Upper lobe of left lung (tissue), 6 donors: ENCODE data around the gene DYRK2. TPM values are rescaled to one million over a fixed set of nuclear protein-coding genes. Genes with fewer than 3 reads are reported as not detected.

ENCODE experiments used
- ATAC-seq, 2 donors: fragments of 200-7000 bp; cut with Tn5 transposase; one replicate each; pipeline ENCODE4 v1.9.1; 2022; ENCODE audit warnings: mild to moderate bottlenecking in 2 of 2, moderate library complexity in 2 of 2; ENCODE audit not compliant: low FRiP score in 2 of 2
- DNase-seq, 2 donors: peaks; one replicate each; pipeline ENCODE4 v3.0.0-alpha.2; 2019 to 2020
- H3K27ac ChIP-seq, 4 donors: fragments of 200-600 bp; sonication (generic); one replicate each; pipeline ENCODE4 v1.5.1; 2016 to 2019
- H3K27me3 ChIP-seq, 4 donors: fragments of 200-600 bp; sonication (generic); one replicate each; pipeline ENCODE4 v1.5.1; 2017 to 2019
- H3K36me3 ChIP-seq, 4 donors: fragments of 200-600 bp; sonication (generic); one replicate each; pipeline ENCODE4 v1.5.1; 2016 to 2019
- H3K4me1 ChIP-seq, 4 donors: fragments of 200-600 bp; sonication (generic); one replicate each; pipeline ENCODE4 v1.5.1; 2018 to 2019
- H3K4me3 ChIP-seq, 4 donors: fragments of 200-600 bp; sonication (generic); one replicate each; pipeline ENCODE4 v1.5.1; 2017 to 2019; ENCODE audit warnings: mild to moderate bottlenecking in 2 of 4, moderate library complexity in 1 of 4
- H3K9me3 ChIP-seq, 4 donors: fragments of 200-600 bp; sonication (generic); one replicate each; pipeline ENCODE4 v1.5.1; 2018 to 2019
- CTCF ChIP-seq, 6 experiments: fragments of 450-650 bp in 4 of 6; fragments of 200-600 bp in 2 of 6; sonication (generic) in 2 of 6; IDR thresholded peaks; one replicate each; pipeline ENCODE4 v1.5.1; 2016 to 2019; ENCODE audit warnings: antibody characterized with exemption in 6 of 6
- EP300 ChIP-seq, 4 donors: sonication (generic); formaldehyde crosslinking; IDR thresholded peaks; one replicate each; pipeline ENCODE4 v1.5.1; 2017; ENCODE audit warnings: antibody characterized with exemption in 4 of 4, control low read depth in 2 of 4
- POLR2A ChIP-seq, 4 donors: fragments of 450-650 bp; IDR thresholded peaks; one replicate each; pipeline ENCODE4 v1.5.1; 2016 to 2017; ENCODE audit warnings: antibody characterized with exemption in 4 of 4, mild to moderate bottlenecking in 2 of 4
- POLR2AphosphoS5 ChIP-seq, 2 donors: sonication (generic); formaldehyde crosslinking; IDR thresholded peaks; one replicate each; pipeline ENCODE4 v1.5.1; 2017; ENCODE audit warnings: antibody characterized with exemption in 2 of 2
- WGBS, 2 donors: methylation state at CpG; one replicate each; pipeline ENCODE4 v1.1.5; 2017 to 2018; 5-methylcytosine and 5-hydroxymethylcytosine counted together
- total RNA-seq, 6 donors: library from RNA; depleted of rRNA in 4 of 6; stranded (reverse); fragments of >200 nt in 4 of 6; gene quantifications; one replicate each; pipeline versions ENCODE4 v1.1.0 to v1.2.1, GENCODE V29; 2016 to 2021
- donor health status: DM: no; HTN: no; CAD: no; lungs with moderate emphysema.
- donor health status: DM: no; HTN: yes; CAD: no; lungs with severe emphysema.

DYRK2 gene
- total RNA-seq, 6 donors from 2014 or later = 11.3 to 54.5 (median 17.9) TPM

DNA sequence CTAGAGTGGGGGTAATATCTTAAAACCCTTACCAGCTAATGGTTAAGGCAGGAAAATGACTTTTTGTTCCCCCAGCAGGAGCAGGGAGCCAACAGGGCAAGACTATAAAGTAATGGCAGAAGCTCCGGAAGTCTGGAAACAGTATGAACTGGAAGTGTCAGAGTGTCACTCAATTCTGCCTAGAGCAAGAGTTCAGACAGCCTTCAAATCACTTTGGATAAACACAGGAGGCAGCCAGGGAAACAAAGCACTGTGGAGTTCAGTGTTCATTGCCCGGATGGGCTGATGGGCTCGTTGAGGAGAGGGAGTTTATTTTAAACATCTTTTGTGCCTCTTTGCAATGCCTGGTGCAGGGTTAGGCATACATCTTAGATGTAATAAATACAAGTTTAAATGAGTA, 16.5 kb upstream of the DYRK2 start:
- DNase-seq = no peak

DNA sequence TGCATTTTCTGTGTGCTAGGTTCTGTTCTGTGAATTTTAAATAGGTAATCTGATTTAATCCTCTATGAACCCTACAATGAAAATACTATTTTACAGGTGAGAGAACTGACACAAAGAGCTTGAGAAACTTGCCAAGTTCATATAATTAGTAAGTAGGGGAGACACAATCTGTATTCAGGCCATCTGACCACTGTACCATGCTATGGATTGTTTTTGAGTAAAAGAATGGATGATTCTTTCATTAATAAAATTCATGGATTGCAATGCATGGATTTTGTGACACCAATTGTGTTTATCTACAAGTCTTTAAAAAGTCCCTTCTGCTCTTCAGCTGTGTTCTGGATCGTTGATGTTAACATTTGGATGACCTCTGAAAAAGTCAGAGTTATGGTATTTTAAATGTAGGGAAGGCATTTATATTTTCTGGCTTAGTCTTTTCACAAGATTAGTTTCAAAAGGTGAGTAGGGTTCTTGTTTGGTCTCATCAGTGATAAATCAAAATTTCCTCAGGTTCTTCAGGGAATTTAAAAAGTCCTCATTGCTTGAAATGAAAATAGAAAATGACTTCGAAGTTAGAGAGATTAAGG, 15.4 kb upstream of the DYRK2 start:
- WGBS, 2 donors = 94% methylated on average over 2 of the region's 2 CpGs
- no peak for ATAC-seq
- no peak for DNase-seq

More for the DNA sequence above, 16.5 kb upstream of the DYRK2 start:
- Histone ChIP-seq H3K36me3 (no peaks in the 10 kb centered on the region), H3K4me1 (peaks cover 3 to 16% (median 7%) of the 10 kb centered on the region in 4 donors), H3K9me3 (no peaks in the 10 kb centered on the region), H3K4me3 (no peak overlapping the region), H3K27me3 (no peaks in the 10 kb centered on the region), H3K27ac (no peak overlapping the region)
- ATAC-seq = no peak
- no peak for TF ChIP-seq CTCF (IDR thresholded peaks at IDR 0.05)
- no peak for TF ChIP-seq POLR2A (IDR thresholded peaks at IDR 0.05)
- TF ChIP-seq EP300 (IDR thresholded peaks at IDR 0.05) = no peak
- no peak for TF ChIP-seq POLR2AphosphoS5 (IDR thresholded peaks at IDR 0.05)
- 38 to 58% methylated on average over 3 of the region's 3 CpGs for WGBS, 2 donors

DNA sequence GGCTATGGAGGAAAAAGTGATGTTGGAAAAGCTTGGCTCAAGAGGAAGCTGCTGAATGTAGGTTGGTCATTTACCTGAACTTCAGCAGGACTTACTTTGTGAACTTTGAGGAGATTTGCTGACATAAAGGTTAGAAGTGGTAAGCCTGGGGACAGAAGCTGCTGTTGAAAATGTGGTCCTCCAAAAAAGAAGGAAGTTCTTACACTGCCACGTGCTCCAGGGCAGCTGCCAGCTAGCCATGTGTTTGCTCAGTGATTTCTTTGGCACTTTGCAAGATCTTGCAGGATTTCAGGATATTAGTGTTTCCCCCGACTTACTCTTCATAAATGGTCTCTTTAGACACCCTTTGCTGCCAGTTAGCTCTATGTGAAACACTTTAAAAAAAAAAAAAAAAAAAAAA, 14.8 kb upstream of the DYRK2 start:
- H3K4me3 ChIP-seq = no peak overlapping the region
- DNase-seq (peak in 1 of 2 donors; percentile 44), ATAC-seq (peak in 1 of 2 donors; percentile 64)
- H3K9me3 ChIP-seq = no peaks in the 10 kb centered on the region
- no peaks in the 10 kb centered on the region for H3K27me3 ChIP-seq
- no peak overlapping the region for H3K27ac ChIP-seq
- no peaks in the 10 kb centered on the region for H3K36me3 ChIP-seq
- H3K4me1 ChIP-seq = peaks cover 3 to 16% (median 7%) of the 10 kb centered on the region in 4 donors
- TF ChIP-seq EP300 (IDR thresholded peaks at IDR 0.05) = no peak
- TF ChIP-seq POLR2AphosphoS5 (IDR thresholded peaks at IDR 0.05) = no peak
- no peak for TF ChIP-seq POLR2A (IDR thresholded peaks at IDR 0.05)
- no peak for TF ChIP-seq CTCF (IDR thresholded peaks at IDR 0.05)
- 23 to 36% methylated on average over 2 of the region's 2 CpGs for WGBS, 2 donors

More for the DNA sequence above, 15.4 kb upstream of the DYRK2 start:
- no peak for TF ChIP-seq CTCF (IDR thresholded peaks at IDR 0.05)
- no peak for TF ChIP-seq POLR2A (IDR thresholded peaks at IDR 0.05)
- TF ChIP-seq POLR2AphosphoS5 (IDR thresholded peaks at IDR 0.05) = no peak
- no peak for TF ChIP-seq EP300 (IDR thresholded peaks at IDR 0.05)
- no peak overlapping the region for H3K27ac ChIP-seq
- no peaks in the 10 kb centered on the region for H3K9me3 ChIP-seq
- H3K27me3 ChIP-seq = no peaks in the 10 kb centered on the region
- no peaks in the 10 kb centered on the region for H3K36me3 ChIP-seq
- peaks cover 3 to 16% (median 7%) of the 10 kb centered on the region in 4 donors for H3K4me1 ChIP-seq
- H3K4me3 ChIP-seq = no peak overlapping the region

DNA sequence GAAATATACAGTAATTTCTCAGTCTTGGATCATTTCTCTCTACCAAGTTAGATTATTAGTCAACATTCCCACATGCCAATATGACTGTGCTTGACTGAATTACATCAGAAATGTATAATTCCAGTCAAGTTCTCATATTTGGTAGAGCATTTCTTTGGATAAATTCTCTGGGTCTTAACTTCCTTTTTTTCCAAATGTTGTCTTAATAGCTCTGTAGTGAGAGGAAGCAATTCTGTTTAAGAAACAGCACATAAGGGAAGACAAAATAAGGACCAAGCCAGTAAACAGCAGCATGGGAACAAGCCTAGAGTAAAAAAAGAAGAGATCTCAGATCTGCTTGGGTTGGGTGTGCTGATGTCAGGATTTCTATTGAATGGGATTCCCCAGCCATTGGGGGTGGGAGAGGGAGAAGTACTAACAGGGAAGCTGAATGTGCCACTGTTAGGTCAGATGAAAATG, 14.2 kb upstream of the DYRK2 start:
- no peak overlapping the region for H3K27ac ChIP-seq
- H3K4me3 ChIP-seq = no peak overlapping the region
- DNase-seq (no peak), ATAC-seq (peak in 1 of 2 donors; percentile 58)
- no peaks in the 10 kb centered on the region for H3K27me3 ChIP-seq
- TF ChIP-seq POLR2AphosphoS5 (IDR thresholded peaks at IDR 0.05) = no peak
- TF ChIP-seq EP300 (IDR thresholded peaks at IDR 0.05) = no peak
- no peak for TF ChIP-seq POLR2A (IDR thresholded peaks at IDR 0.05)
- TF ChIP-seq CTCF (IDR thresholded peaks at IDR 0.05) = no peak
- peaks cover 3 to 16% (median 7%) of the 10 kb centered on the region in 4 donors for H3K4me1 ChIP-seq
- H3K36me3 ChIP-seq = no peaks in the 10 kb centered on the region
- H3K9me3 ChIP-seq = no peaks in the 10 kb centered on the region

DNA sequence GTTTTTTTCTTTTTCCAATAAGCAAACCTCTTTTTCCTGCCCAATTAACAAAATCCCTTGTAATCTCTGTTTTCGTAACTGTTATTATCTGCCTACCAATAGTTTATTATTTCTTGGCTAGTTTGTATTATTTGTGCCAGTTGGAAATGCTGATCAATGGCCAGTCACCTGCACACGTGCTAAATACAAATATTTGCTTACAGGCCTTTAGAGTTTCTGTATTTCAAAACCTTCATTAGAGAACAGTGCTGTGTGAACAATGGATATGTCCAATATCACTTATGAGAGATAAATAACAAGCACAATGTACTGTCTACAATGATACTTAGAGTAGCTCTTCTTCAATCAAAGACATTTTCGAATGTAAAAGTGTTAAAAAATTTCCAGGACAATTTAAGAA, 10.8 kb upstream of the DYRK2 start:
- WGBS, 2 donors = 73 to 78% methylated on average over 3 of the region's 3 CpGs
- H3K27me3 ChIP-seq = no peaks in the 10 kb centered on the region
- ATAC-seq = no peak
- no peak for DNase-seq
- TF ChIP-seq POLR2AphosphoS5 (IDR thresholded peaks at IDR 0.05) = no peak
- TF ChIP-seq EP300 (IDR thresholded peaks at IDR 0.05) = no peak
- no peak for TF ChIP-seq POLR2A (IDR thresholded peaks at IDR 0.05)
- no peak for TF ChIP-seq CTCF (IDR thresholded peaks at IDR 0.05)
- H3K36me3 ChIP-seq = no peaks in the 10 kb centered on the region
- no peak overlapping the region for H3K4me3 ChIP-seq
- H3K27ac ChIP-seq = no peak overlapping the region
- H3K9me3 ChIP-seq = no peaks in the 10 kb centered on the region
- peaks cover 0 to 9% (median 0%) of the 10 kb centered on the region in 4 donors for H3K4me1 ChIP-seq
